AG04450 (cell line): ENCODE measurements around the gene MMP24. TPM values are rescaled to one million over a fixed set of nuclear protein-coding genes. Genes with fewer than 3 reads are reported as not detected.
A peak's percentile ranks its signal among the peaks of the same experiment; 100 is the strongest.

ENCODE experiments used
- CTCF ChIA-PET: fragments of 300-600, 350-600 bp; formaldehyde crosslinking; extraction: SDS; loops from one replicate; lab custom pipeline; 2022; ENCODE audit warnings: antibody characterized with exemption, inconsistent platforms; lab: Charles Lee
- POLR2A ChIA-PET: fragments of 350-600 bp; formaldehyde crosslinking; extraction: SDS; loops from one replicate; lab custom pipeline; 2021; ENCODE audit warnings: antibody characterized with exemption, inconsistent platforms; lab: Yijun Ruan, JAX
- DNase-seq: peaks from one replicate; pipeline ENCODE4 v3.0.0-alpha.2; 2011; ENCODE audit warnings: low read depth, low spot score
- H3K27ac ChIP-seq: one replicate; pipeline ENCODE4 v1.5.1; 2012; ENCODE audit warnings: low read depth, low read length, control low read depth
- H3K27me3 ChIP-seq: one replicate; pipeline ENCODE4 v1.6.0; 2012; ENCODE audit warnings: low read length; ENCODE audit not compliant: control insufficient read depth, insufficient read depth
- H3K4me3 ChIP-seq: 2 replicates; pipeline ENCODE4 v1.5.1; 2011; ENCODE audit warnings: mild to moderate bottlenecking, low read depth, low read length, control low read depth
- H3K9me3 ChIP-seq: 2 replicates; pipeline ENCODE4 v1.5.1; 2012; ENCODE audit warnings: low read length; ENCODE audit not compliant: control insufficient read depth, insufficient read depth
- CTCF ChIP-seq: IDR thresholded peaks from 2 replicates; pipeline ENCODE4 v1.5.1; 2011; ENCODE audit warnings: low read depth, low read length, control low read depth, inconsistent platforms
- polyA plus RNA-seq: library from polyadenylated mRNA; depleted of rRNA; stranded (reverse); fragments of >200 nt; gene quantifications from 2 replicates; pipeline ENCODE4 v1.2.3, GENCODE V29; 2011

MMP24 gene
- polyA plus RNA-seq, 1 experiment = 0.40 TPM

DNA sequence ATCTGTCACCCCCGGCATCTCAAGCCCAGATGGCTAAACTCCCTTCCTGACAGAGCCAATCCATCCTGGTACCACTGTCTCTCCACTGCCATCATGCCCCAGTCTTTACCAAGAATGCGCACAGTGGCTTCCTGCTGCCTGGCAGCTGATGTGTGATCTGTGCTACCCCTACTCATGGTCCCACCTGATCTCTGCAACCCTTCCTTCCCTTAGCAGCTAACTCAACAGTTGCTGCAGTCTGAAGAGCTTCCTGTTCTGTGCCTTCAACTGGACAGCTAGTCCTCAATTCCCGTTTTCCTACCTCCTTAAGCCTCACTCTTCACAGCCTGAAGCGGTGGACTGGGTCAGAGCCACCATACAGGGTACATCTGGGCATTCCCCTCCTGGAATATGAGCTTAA is 73.3 kb downstream of the MMP24 start:
- Histone ChIP-seq H3K9me3 (no peaks in the 10 kb centered on the region), H3K4me3 (no peak overlapping the region), H3K27me3 (no peaks in the 10 kb centered on the region), H3K27ac (no peak overlapping the region)
- no peak for TF ChIP-seq CTCF
- POLR2A ChIA-PET = no interaction called here
- CTCF ChIA-PET = interaction anchor here (0.7 to 0.9 kb wide), 2 partner anchors 140 to 148 kb away, joined by 3 read pairs; no protein-coding TSS in a partner anchor
- DNase-seq = no peak

GRCh38 chr20:35300469-35301262 is 74.2 kb downstream of the MMP24 start:
- ChIA-PET CTCF (interaction anchor here (0.7 to 7.1 kb wide), 4 partner anchors 53 to 153 kb away, joined by 3 to 120 read pairs (median 40); partner anchors contain the start of gene GDF5), POLR2A (interaction anchor here (0.6 kb wide), 1 partner anchor 147 kb away, joined by 4 read pairs; no protein-coding TSS in a partner anchor)
- no peak overlapping the region for H3K4me3 ChIP-seq
- no peak for DNase-seq
- no peaks in the 10 kb centered on the region for H3K27me3 ChIP-seq
- H3K9me3 ChIP-seq = no peaks in the 10 kb centered on the region
- TF ChIP-seq CTCF = no peak
- no peak overlapping the region for H3K27ac ChIP-seq

- Histone ChIP-seq H3K4me3 (no peak overlapping the region), H3K9me3 (no peaks in the 10 kb centered on the region), H3K27me3 (no peaks in the 10 kb centered on the region), H3K27ac (peak overlapping the region; percentile 78)
- no peak for TF ChIP-seq CTCF
- DNase-seq = no peak
- ChIA-PET CTCF (interaction anchor here (0.7 to 7.1 kb wide), 5 partner anchors 52 to 157 kb away, joined by 3 to 120 read pairs (median 5); partner anchors contain the start of gene GDF5), POLR2A (interaction anchor here (0.6 to 1.6 kb wide), 2 partner anchors 146 kb away, joined by 4 to 5 read pairs; no protein-coding TSS in a partner anchor)
These were observed 74.9 kb downstream of the MMP24 start for GRCh38 chr20:35301426-35301825.

- ChIA-PET CTCF (interaction anchor here (0.9 to 7.1 kb wide), 14 partner anchors 8 to 206 kb away, joined by 3 to 120 read pairs (median 5); partner anchors contain the start of gene GDF5), POLR2A (interaction anchor here (0.8 to 1.6 kb wide), 8 partner anchors 12 to 152 kb away, joined by 3 to 10 read pairs (median 4); partner anchors contain the start of genes CEP250, EIF6, GDF5 and MMP24OS)
- H3K27me3 ChIP-seq = no peaks in the 10 kb centered on the region
- DNase-seq = no peak
- no peak overlapping the region for H3K4me3 ChIP-seq
- peak overlapping the region; percentile 84 for H3K27ac ChIP-seq
- no peak for TF ChIP-seq CTCF
- no peaks in the 10 kb centered on the region for H3K9me3 ChIP-seq
These were observed 76.2 kb downstream of the MMP24 start for GRCh38 chr20:35302421-35303335.
